NCI-H345 treated with DMSO at 0.1 percent for 48 hours (cell line): Measurements from ENCODE around the gene C15orf40.

Source experiments
- DNase-seq: peaks from one replicate; lab custom pipeline; 2025; ENCODE audit not compliant: unreplicated experiment; lab: John Stamatoyannopoulos, UW

Gene C15orf40

GRCh38 chr15:82995076-82995475 lies 16.4 kb downstream of the C15orf40 start:
- no peak for DNase-seq

DNA sequence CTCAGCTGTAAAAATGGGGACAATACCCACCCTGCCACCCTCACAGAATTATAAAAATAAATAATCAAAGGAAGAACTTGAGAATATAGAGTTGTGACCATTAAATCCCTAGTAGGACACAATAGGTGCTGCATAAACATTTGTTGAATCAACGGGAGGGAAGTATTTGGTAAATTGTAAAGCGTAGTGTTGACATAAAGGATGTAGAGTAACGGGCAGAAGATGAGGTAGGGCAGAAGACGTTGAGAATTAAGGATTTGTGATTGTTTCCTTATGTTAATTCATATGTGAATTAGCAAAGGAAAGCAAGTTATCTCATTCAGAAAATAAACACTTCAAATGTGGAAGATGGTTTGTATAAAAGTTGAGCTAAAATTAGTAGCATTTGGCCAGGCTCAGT lies 18.3 kb downstream of the C15orf40 start:
- no peak for DNase-seq

- DNase-seq: no peak
These were observed 18.9 kb downstream of the C15orf40 start for GRCh38 chr15:82992436-82992998.

DNA sequence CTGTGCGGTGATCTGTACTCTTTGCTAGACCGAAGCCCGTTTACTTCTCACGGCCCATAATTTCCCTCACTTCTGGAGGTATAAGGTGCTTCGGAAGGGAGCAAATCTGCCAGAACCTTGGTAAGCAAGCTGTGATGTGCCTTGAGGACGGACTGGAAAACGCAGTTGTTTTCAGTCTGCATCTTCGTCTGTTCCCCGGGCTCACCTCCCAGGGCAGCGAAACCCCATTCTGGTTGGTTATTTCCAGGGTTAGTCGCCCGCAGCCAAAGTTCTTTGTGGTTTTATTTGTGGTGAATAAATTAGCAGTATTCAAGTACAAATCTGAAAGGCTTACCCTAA lies 25.0 kb downstream of the C15orf40 start:
- DNase-seq: no peak

- peak; percentile 86 for DNase-seq
These were observed 25.6 kb downstream of the C15orf40 start, which contains the start of gene RAMAC for GRCh38 chr15:82985688-82986441. TSS of gene RAMAC (plus strand) at chr15:82986210. CDS start at chr15:82989019, 2,809 bp downstream.

DNA sequence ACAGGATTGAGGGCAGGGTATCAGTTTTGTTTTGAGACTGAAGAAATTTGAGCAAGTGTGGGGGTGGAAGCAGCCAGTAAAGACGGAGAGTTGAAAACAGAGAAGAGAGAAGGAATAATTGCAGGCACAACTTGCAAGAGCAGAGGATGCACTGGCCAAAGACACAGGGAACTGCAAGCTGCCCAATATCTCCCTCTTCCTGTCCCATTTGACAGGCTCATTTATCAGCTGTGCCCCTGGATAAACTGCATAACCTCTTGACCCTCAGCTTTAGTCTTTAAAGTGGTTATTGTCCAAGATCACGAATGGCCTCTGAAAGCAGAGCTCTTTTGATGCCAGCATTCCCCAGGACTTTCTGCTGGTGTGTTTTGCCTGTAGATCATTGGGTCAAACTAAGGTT lies 30.5 kb downstream of the C15orf40 start:
- no peak for DNase-seq

DNA sequence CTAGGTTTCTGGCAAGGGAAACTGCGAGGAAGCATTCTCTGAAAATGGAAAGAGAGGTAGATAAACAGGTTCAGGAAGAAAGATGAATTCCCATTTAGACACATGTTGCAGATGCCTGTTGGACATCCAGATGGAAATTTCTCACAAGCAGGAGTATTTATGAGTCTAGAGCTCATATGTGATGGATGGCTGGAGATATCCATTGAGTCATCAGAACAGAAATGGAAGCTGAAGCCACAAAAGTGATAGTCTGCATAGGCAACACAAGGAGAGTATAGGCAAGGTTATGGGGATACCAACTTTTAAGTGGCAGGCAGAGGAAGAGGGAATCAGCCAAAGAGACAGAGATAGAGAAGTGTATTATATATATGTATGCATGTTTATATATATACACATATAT lies 31.7 kb downstream of the C15orf40 start:
- no peak for DNase-seq

- DNase-seq: no peak
These were observed 33.0 kb downstream of the C15orf40 start for GRCh38 chr15:82978438-82978837.

DNA sequence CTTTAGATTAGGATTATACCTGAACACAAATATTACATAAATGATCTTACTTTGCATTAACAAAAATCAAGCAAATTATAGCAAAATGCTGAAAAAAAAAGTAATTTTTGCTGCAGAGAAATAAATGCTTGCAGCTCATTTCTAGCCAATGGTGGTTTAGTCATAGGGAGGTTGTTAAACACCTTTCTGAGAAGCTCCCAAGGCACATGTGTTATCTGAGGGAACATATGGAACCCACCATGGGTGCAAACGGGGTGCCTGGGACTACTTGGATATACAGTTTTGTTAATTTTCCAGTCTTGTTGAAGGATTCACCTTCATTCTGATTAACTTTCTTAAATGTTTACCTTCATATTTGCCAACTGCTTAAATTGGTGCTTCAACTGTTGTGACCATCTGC lies 34.4 kb downstream of the C15orf40 start:
- no peak for DNase-seq

GRCh38 chr15:82972990-82973389 lies 38.4 kb downstream of the C15orf40 start:
- DNase-seq: no peak

- DNase-seq: no peak
These were observed 40.0 kb downstream of the C15orf40 start for GRCh38 chr15:82971218-82971984.

DNA sequence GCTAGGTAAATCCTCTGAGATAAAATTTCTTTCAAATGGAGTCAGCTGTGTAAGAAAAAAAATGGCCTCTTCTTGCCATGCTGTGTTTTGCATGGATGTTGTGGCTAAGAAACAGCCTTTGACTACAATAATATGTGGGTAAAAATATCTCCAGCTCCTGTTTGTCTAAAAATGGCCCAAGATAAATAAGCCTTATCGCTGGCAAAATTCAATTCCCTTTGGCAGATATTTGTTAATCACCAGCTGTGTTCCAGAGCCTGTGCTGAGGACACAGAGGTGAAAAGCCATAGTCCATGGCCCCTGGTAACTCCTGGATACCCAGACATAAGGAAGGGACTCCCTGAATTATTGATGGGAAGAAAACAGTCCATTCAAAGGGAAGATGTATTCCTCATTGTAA lies 40.7 kb downstream of the C15orf40 start:
- DNase-seq: no peak

DNA sequence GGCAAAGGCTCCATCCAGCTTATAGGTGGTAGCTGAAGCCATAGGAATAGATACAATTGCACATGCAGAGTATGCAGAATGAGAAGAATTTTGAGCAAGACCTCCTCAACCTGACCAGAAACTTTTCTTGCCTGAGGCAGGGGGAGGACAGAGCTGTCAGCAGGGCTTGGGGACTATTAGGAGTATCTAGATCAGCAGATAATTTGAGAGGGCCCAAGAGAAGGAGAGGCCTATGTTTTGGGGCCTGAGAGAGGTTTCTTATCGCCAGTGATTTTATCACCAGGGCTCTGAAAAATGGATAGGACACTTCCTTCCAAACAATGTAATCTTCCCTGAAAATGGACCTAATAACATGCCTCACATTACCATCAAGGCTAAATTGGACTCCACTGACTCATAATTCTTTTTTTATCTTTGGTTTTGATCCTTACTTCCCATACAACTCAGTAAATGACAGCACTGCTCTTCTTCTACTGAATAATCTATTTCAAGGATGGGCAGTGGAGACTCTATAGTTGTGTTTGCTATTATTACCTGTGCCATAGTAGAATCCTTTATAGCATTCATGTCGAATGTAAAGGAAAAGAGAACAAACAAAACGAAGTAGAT lies 41.3 kb downstream of the C15orf40 start:
- DNase-seq: no peak

DNA sequence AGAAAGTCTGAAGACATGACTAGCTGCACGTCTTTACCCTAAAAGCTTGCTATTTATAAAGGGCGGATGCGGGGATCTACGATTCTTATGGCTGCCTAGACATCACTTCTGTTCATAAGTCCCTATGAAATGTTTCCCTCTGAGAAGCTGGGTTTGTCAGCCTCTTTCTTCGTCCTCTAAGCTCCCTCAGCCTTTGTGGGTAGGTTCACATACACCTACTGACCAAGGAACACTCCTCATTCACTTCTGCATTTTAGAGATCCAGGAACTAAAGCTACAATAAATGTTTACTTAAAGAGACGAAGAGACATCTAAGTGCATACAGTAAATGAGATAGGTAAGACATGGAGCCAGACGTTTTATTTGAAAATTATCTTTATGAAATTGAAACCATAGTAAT lies 42.1 kb downstream of the C15orf40 start:
- no peak for DNase-seq

DNA sequence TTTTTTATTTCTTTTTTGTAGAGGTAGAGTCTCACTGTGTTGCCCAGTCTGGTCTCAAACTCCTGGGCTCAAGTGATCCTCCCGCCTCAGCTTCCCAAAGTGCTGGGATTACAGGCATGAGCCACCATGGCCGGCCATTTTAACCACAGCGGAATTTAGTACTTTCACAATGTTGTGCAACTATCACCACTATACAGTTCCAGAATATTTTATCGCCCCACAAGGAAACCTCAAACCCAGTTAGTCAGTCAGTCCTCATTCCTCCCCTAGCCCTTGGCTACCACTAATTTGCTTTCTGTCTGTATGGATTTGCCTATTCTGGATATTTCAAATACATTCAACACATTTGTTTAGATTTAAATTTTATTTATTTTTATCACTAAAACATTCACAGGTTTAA lies 43.4 kb downstream of the C15orf40 start:
- DNase-seq: no peak

- DNase-seq: no peak
These were observed 44.8 kb downstream of the C15orf40 start for GRCh38 chr15:82966671-82967071.

- no peak for DNase-seq
These were observed 46.5 kb downstream of the C15orf40 start for GRCh38 chr15:82964890-82965289.

DNA sequence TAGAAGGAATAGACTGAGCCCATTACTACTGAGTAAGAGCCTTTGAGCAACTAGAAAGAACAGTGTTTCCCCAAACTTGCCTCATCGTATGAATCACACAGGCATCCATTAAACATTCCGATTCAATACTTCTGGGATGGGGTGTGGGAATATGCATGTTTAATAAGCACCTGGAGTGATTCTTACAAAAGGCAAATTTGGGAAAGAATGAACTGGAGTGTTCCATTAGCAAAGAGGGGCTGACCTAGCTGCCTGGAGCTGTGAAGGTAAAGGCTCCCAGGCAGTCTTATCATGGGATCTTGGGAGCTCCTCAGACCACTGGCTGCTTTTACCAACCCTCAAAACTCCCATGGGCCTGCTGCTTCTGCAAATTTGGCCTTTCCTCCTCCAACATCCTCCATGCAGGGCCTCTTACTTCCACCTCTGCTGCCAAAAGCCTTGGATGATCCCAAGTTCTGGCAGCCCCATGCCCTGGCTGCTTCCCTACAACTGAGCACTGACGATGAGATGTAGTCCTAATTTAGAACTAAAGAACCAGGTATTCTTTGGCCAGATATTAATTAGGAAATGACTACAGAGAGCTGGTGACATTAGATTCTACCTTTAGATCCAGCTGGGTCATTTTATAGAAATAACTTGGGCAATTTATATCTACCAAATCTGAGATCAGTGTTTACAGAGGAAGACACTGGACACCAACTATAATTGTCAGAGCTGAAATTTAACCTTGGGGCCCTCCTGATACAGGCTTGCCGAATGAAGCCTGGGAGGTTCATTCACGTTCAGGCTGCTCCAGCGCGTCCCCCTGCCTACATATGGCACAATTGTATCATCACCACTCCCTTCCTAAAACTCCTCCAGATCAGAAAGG lies 47.7 kb downstream of the C15orf40 start:
- DNase-seq: no peak

GRCh38 chr15:82960766-82961165 lies 50.7 kb downstream of the C15orf40 start:
- DNase-seq: no peak

DNA sequence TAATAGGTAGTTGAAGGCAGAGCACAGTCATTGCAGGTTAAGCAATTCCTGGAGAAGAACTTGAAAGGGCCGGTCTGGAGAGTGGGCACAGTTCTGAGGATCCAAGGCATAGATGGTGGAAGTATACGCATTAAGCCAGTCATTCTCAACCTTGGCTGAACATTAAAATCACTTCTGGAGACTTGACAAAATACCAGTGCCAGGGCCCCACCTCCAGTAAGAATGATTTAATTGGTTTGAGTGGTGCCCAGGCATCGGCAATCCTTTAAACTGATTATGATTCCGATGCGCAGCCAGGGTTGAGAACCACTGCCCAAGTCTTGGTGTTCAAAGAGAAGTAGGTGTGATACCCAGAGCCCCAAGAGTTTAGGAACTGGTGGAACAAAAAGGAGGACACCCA lies 52.0 kb downstream of the C15orf40 start:
- DNase-seq: no peak

DNA sequence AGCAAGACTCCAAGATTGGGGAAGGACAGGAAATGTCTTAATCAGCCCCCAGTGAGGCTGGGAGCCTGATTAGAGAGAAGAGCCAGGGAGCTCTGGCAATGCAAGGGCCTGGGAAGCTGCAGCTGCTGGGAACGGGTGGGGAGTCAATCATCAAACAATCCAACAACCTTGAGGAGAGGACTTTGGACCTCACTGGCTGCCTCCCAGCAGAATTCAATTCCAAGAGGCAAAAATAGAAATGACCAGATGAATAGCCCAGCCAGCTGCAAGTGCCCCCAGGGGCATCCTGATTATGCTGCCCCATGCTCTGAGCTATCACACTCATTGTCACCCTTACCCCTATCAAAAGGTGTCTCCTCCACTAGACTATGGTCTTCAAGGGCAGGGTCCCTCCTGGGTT lies 52.8 kb downstream of the C15orf40 start:
- DNase-seq: no peak
